ENCODE data around the gene PREPL. TPM values are rescaled to one million over a fixed set of nuclear protein-coding genes. Genes with fewer than 3 reads are reported as not detected.

Gene PREPL
- total RNA-seq: 56.0 to 71.7 TPM (median 60.0 TPM) in 3 replicates
- long read RNA-seq, full-length matches to known transcripts: 51 of 62 reads
- long read RNA-seq, partial matches to known transcripts: 6 of 62 reads
- long read RNA-seq, other reads (novel, unspliced or antisense): 5 of 62 reads

GRCh38 chr2:44361330-44362206 lies at the start of gene PREPL, which contains the start of gene CAMKMT:
PREPL (minus strand) TSS chr2:44361494; CDS start chr2:44346342, 15,152 bp downstream.
CAMKMT (plus strand) TSS chr2:44361947.
- H3K4me3 Mint-ChIP-seq (ENCODE audit: unreplicated experiment): peak within 1 kb of the TSS; percentile 96
- H3K27me3 Mint-ChIP-seq (ENCODE audit: low read depth): no peaks in the 10 kb centered on the region
- peaks cover 37% of the 10 kb centered on the region for H3K4me1 Mint-ChIP-seq (ENCODE audit: low read depth)
- H3K27ac Mint-ChIP-seq (ENCODE audit: unreplicated experiment): peak within 1 kb of the TSS; percentile 100
- H3K36me3 Mint-ChIP-seq (ENCODE audit: low read depth): no peaks in the 10 kb centered on the region
- no peaks in the 10 kb centered on the region for H3K9me3 Mint-ChIP-seq (ENCODE audit: low read depth)
- DNase-seq (ENCODE audit: low spot score): peak; percentile 99
- TF ChIP-seq, protein P1, sequence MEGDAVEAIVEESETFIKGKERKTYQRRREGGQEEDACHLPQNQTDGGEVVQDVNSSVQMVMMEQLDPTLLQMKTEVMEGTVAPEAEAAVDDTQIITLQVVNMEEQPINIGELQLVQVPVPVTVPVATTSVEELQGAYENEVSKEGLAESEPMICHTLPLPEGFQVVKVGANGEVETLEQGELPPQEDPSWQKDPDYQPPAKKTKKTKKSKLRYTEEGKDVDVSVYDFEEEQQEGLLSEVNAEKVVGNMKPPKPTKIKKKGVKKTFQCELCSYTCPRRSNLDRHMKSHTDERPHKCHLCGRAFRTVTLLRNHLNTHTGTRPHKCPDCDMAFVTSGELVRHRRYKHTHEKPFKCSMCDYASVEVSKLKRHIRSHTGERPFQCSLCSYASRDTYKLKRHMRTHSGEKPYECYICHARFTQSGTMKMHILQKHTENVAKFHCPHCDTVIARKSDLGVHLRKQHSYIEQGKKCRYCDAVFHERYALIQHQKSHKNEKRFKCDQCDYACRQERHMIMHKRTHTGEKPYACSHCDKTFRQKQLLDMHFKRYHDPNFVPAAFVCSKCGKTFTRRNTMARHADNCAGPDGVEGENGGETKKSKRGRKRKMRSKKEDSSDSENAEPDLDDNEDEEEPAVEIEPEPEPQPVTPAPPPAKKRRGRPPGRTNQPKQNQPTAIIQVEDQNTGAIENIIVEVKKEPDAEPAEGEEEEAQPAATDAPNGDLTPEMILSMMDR (IDR thresholded peaks at IDR 0.05): no peak

- H3K36me3 Mint-ChIP-seq (ENCODE audit: low read depth): no peaks in the 10 kb centered on the region
- peaks cover 6% of the 10 kb centered on the region for H3K4me1 Mint-ChIP-seq (ENCODE audit: low read depth)
- H3K4me3 Mint-ChIP-seq (ENCODE audit: unreplicated experiment): no peak overlapping the region
- no peaks in the 10 kb centered on the region for H3K9me3 Mint-ChIP-seq (ENCODE audit: low read depth)
- no peaks in the 10 kb centered on the region for H3K27me3 Mint-ChIP-seq (ENCODE audit: low read depth)
- DNase-seq (ENCODE audit: low spot score): no peak
- H3K27ac Mint-ChIP-seq (ENCODE audit: unreplicated experiment): no peak overlapping the region
- TF ChIP-seq, protein P1 (IDR thresholded peaks at IDR 0.05): no peak
These were observed 37.1 kb upstream of the PREPL start for GRCh38 chr2:44398243-44398897.

GRCh38 chr2:44397447-44398175 lies 36.3 kb upstream of the PREPL start:
- H3K27ac Mint-ChIP-seq (ENCODE audit: unreplicated experiment): no peak overlapping the region
- TF ChIP-seq, protein P1 (IDR thresholded peaks at IDR 0.05): no peak
- no peaks in the 10 kb centered on the region for H3K36me3 Mint-ChIP-seq (ENCODE audit: low read depth)
- H3K4me1 Mint-ChIP-seq (ENCODE audit: low read depth): peaks cover 6% of the 10 kb centered on the region
- H3K4me3 Mint-ChIP-seq (ENCODE audit: unreplicated experiment): no peak overlapping the region
- DNase-seq (ENCODE audit: low spot score): no peak
- H3K27me3 Mint-ChIP-seq (ENCODE audit: low read depth): no peaks in the 10 kb centered on the region
- no peaks in the 10 kb centered on the region for H3K9me3 Mint-ChIP-seq (ENCODE audit: low read depth)

GRCh38 chr2:44392338-44392943 lies 31.1 kb upstream of the PREPL start:
- Mint-ChIP-seq H3K4me1 (ENCODE audit: low read depth) (no peaks in the 10 kb centered on the region), H3K27ac (ENCODE audit: unreplicated experiment) (no peak overlapping the region), H3K36me3 (ENCODE audit: low read depth) (no peaks in the 10 kb centered on the region), H3K4me3 (ENCODE audit: unreplicated experiment) (no peak overlapping the region), H3K9me3 (ENCODE audit: low read depth) (peaks cover 4% of the 10 kb centered on the region), H3K27me3 (ENCODE audit: low read depth) (no peaks in the 10 kb centered on the region)
- DNase-seq (ENCODE audit: low spot score): no peak
- TF ChIP-seq, protein P1 (IDR thresholded peaks at IDR 0.05): peak; percentile 96
